Panc1 (cell line): ENCODE measurements around the gene IST1. TPM values are rescaled to one million over a fixed set of nuclear protein-coding genes. Genes with fewer than 3 reads are reported as not detected.

Source experiments
- ATAC-seq: fragments of 200-7000 bp; cut with Tn5 transposase; 2 replicates; pipeline ENCODE4 v1.9.1; 2020; ENCODE audit warnings: mild to moderate bottlenecking, moderate library complexity
- BruUV-seq: library from RNA; stranded (reverse); fragments of 400-500 nt; replicated peaks from 2 replicates; lab custom pipeline; 2021; lab: Mats Ljungman, UMichigan
- CTCF ChIA-PET: fragments of 300-600 bp; sonication (Branson Sonifier 250); formaldehyde crosslinking; loops from one replicate; lab custom pipeline; 2022; ENCODE audit warnings: antibody characterized with exemption; lab: Charles Lee
- POLR2A ChIA-PET: fragments of 300-600 bp; sonication (Branson Sonifier 250); formaldehyde crosslinking; loops from one replicate; lab custom pipeline; 2022; ENCODE audit warnings: antibody characterized with exemption; lab: Charles Lee
- DNase-seq: peaks from one replicate; pipeline ENCODE4 v3.0.0-alpha.2; 2010; ENCODE audit warnings: low read depth, low spot score
- H3K27ac ChIP-seq: 2 replicates; pipeline ENCODE4 v1.5.1; 2011; ENCODE audit warnings: mild to moderate bottlenecking, low read length, inconsistent platforms
- H3K27me3 ChIP-seq: fragments of 200-500 bp; sonication (Bioruptor generic); 2 replicates; pipeline ENCODE4 v1.6.0; 2014; ENCODE audit warnings: low read length, inconsistent platforms; ENCODE audit not compliant: control insufficient read depth, insufficient read depth
- H3K36me3 ChIP-seq: fragments of 200-500 bp; sonication (Bioruptor generic); 2 replicates; pipeline ENCODE4 v1.5.1; 2014; ENCODE audit warnings: inconsistent platforms, mild to moderate bottlenecking, low read length, moderate library complexity; ENCODE audit not compliant: control insufficient read depth, insufficient read depth
- H3K4me1 ChIP-seq: 2 replicates; pipeline ENCODE4 v1.5.1; 2011; ENCODE audit warnings: inconsistent platforms, mild to moderate bottlenecking, low read length, moderate library complexity; ENCODE audit not compliant: control insufficient read depth, insufficient read depth
- H3K4me3 ChIP-seq, 2 experiments: 2 replicates each; pipeline ENCODE4 v1.5.1; 2011 to 2012; ENCODE audit warnings: low read depth in 2 of 2, low read length in 2 of 2, mild to moderate bottlenecking in 2 of 2, inconsistent platforms in 1 of 2, moderate library complexity in 1 of 2
- H3K9me3 ChIP-seq: fragments of 200-500 bp; sonication (Bioruptor generic); 2 replicates; pipeline ENCODE4 v1.5.1; 2014; ENCODE audit warnings: low read depth, mild to moderate bottlenecking, inconsistent platforms, low read length, moderate library complexity; ENCODE audit not compliant: control insufficient read depth, insufficient read depth
- POLR2AphosphoS5 ChIP-seq: IDR thresholded peaks from 2 replicates; pipeline ENCODE4 v1.6.1; 2012; ENCODE audit warnings: mild to moderate bottlenecking, low read depth, low read length, moderate library complexity
- SIN3A ChIP-seq: IDR thresholded peaks from 2 replicates; pipeline ENCODE4 v1.6.1; 2012; ENCODE audit warnings: low read depth, mild to moderate bottlenecking, low read length, moderate library complexity, borderline replicate concordance; ENCODE audit not compliant: insufficient read depth
- TCF7L2 ChIP-seq: IDR thresholded peaks from 2 replicates; pipeline ENCODE4 v1.6.1; 2011; ENCODE audit warnings: mild to moderate bottlenecking, low read depth, low read length, inconsistent platforms
- in situ Hi-C: cut with HindIII; loops from 2 replicates; pipeline ENCODE4 v1.10.0; 2016; ENCODE audit warnings: low sequenced_read_pairs, low pct_unique_long_range_greater_than_20kb
- intact Hi-C: fragments of 100-400 bp; cut with micrococcal nuclease; formaldehyde crosslinking; loops from one replicate; pipeline ENCODE4 v1.10.0; 2022; ENCODE audit not compliant: unreplicated experiment
- total RNA-seq: library from RNA; stranded (reverse); gene quantifications from one replicate; pipeline ENCODE4 v1.2.1, GENCODE V29; 2021; ENCODE audit not compliant: unreplicated experiment
- TF ChIP-seq, protein P1 (sequence below), 2 experiments: IDR thresholded peaks; 2 replicates each; pipeline ENCODE4 v1.6.1; 2011 to 2012; ENCODE audit warnings: low read depth in 2 of 2, control low read depth in 1 of 2, low read length in 1 of 2, mild to moderate bottlenecking in 1 of 2, moderate library complexity in 1 of 2; ENCODE audit not compliant: insufficient read depth in 1 of 2
- TF ChIP-seq, protein P2 (sequence below): fragments of 450-650 bp; IDR thresholded peaks from 2 replicates; pipeline ENCODE4 v1.5.1; 2017; ENCODE audit warnings: mild to moderate bottlenecking

IST1 gene
- total RNA-seq, 1 experiment from 2014 or later: 173 TPM

DNA sequence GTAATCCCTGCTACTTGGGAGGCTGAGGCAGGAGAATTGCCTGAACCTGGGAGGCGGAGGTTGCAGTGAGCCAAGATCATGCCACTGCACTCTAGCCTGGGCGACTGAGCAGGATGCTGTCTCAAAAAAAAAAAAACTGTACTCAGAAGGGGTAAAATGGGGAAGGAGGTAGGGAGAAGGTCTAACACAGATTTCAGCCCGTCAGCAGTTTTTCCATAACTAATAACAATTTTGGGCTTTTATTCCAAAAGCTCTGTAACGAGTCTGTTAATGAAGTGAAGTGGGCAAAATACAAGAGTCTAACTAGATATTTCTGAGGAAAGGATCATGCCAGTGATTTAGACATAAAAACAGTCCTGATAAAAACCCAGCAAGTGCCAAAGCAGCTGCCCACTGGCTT lies 22.1 kb upstream of the IST1 start:
- H3K27me3 ChIP-seq: no peaks in the 10 kb centered on the region
- H3K4me1 ChIP-seq: no peaks in the 10 kb centered on the region
- POLR2A ChIA-PET: interaction anchor here (0.7 kb wide), 1 partner anchor 22 kb away, joined by 3 read pairs; the partner anchor contains the start of gene IST1
- BruUV-seq: no TSS peak
- H3K9me3 ChIP-seq: no peaks in the 10 kb centered on the region
- intact Hi-C loops (no loop called here), in situ Hi-C loops (no loop called here)
- CTCF ChIA-PET: interaction anchor here (1.1 kb wide), 1 partner anchor 9 kb away, joined by 3 read pairs; no protein-coding TSS in a partner anchor
- no peak overlapping the region for H3K4me3 ChIP-seq
- TF ChIP-seq SIN3A: no peak
- no peak for TF ChIP-seq POLR2AphosphoS5
- TF ChIP-seq, protein P1, sequence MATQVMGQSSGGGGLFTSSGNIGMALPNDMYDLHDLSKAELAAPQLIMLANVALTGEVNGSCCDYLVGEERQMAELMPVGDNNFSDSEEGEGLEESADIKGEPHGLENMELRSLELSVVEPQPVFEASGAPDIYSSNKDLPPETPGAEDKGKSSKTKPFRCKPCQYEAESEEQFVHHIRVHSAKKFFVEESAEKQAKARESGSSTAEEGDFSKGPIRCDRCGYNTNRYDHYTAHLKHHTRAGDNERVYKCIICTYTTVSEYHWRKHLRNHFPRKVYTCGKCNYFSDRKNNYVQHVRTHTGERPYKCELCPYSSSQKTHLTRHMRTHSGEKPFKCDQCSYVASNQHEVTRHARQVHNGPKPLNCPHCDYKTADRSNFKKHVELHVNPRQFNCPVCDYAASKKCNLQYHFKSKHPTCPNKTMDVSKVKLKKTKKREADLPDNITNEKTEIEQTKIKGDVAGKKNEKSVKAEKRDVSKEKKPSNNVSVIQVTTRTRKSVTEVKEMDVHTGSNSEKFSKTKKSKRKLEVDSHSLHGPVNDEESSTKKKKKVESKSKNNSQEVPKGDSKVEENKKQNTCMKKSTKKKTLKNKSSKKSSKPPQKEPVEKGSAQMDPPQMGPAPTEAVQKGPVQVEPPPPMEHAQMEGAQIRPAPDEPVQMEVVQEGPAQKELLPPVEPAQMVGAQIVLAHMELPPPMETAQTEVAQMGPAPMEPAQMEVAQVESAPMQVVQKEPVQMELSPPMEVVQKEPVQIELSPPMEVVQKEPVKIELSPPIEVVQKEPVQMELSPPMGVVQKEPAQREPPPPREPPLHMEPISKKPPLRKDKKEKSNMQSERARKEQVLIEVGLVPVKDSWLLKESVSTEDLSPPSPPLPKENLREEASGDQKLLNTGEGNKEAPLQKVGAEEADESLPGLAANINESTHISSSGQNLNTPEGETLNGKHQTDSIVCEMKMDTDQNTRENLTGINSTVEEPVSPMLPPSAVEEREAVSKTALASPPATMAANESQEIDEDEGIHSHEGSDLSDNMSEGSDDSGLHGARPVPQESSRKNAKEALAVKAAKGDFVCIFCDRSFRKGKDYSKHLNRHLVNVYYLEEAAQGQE (IDR thresholded peaks at IDR 0.05; ENCODE audit: insufficient read depth in 1 of 2, low read depth in 2 of 2, low read length in 1 of 2): no peak
- no peak for TF ChIP-seq TCF7L2
- H3K27ac ChIP-seq: no peak overlapping the region
- no peak for ATAC-seq
- no peak for DNase-seq
- H3K36me3 ChIP-seq: no peaks in the 10 kb centered on the region

- TF ChIP-seq SIN3A (no peak), TCF7L2 (no peak), POLR2AphosphoS5 (no peak)
- TF ChIP-seq, protein P2, sequence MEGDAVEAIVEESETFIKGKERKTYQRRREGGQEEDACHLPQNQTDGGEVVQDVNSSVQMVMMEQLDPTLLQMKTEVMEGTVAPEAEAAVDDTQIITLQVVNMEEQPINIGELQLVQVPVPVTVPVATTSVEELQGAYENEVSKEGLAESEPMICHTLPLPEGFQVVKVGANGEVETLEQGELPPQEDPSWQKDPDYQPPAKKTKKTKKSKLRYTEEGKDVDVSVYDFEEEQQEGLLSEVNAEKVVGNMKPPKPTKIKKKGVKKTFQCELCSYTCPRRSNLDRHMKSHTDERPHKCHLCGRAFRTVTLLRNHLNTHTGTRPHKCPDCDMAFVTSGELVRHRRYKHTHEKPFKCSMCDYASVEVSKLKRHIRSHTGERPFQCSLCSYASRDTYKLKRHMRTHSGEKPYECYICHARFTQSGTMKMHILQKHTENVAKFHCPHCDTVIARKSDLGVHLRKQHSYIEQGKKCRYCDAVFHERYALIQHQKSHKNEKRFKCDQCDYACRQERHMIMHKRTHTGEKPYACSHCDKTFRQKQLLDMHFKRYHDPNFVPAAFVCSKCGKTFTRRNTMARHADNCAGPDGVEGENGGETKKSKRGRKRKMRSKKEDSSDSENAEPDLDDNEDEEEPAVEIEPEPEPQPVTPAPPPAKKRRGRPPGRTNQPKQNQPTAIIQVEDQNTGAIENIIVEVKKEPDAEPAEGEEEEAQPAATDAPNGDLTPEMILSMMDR: no peak
- TF ChIP-seq, protein P1 (IDR thresholded peaks at IDR 0.05; ENCODE audit: insufficient read depth in 1 of 2, low read depth in 2 of 2, low read length in 1 of 2): no peak
- in situ Hi-C loops: no loop called here
Measured at GRCh38 chr16:71878911-71879310, 16.4 kb upstream of the IST1 start.

More at GRCh38 chr16:71878911-71879310, 16.4 kb upstream of the IST1 start:
- no TSS peak for BruUV-seq
- ChIA-PET POLR2A (no interaction called here), CTCF (no interaction called here)
- Histone ChIP-seq H3K4me3 (no peak overlapping the region), H3K4me1 (peaks cover 6% of the 10 kb centered on the region), H3K27ac (no peak overlapping the region), H3K9me3 (no peaks in the 10 kb centered on the region), H3K36me3 (no peaks in the 10 kb centered on the region), H3K27me3 (no peaks in the 10 kb centered on the region)
- DNase-seq (no peak), ATAC-seq (no peak)
- intact Hi-C loops: no loop called here
